Measurements from ENCODE around the gene F2RL3. TPM values are rescaled to one million over a fixed set of nuclear protein-coding genes. Genes with fewer than 3 reads are reported as not detected.

The F2RL3 gene
- total RNA-seq, 5 donors from 2014 or later (not counting 1 experiment from before 2014, with no cell fraction given), result 0.15 to 0.44 (median 0.30) TPM; not detected in 2

- H3K27ac Mint-ChIP-seq, result no peak overlapping the region
- Histone ChIP-seq H3K9me3 (no peaks in the 10 kb centered on the region), H3K4me3 (ENCODE audit: control insufficient read depth in 1 of 2, extremely low read depth in 1 of 2, low read length in 1 of 2) (peak overlapping the region in 1 of 2 donors; percentile 48), H3K27me3 (replicated peaks in 1 of 2; ENCODE audit: control insufficient read depth in 2 of 2, extremely low read depth in 1 of 2, insufficient read depth in 2 of 2, low read length in 1 of 2) (peaks cover 8 to 43% of the 10 kb centered on the region in 2 experiments), H3K27ac (ENCODE audit: low read length) (no peak overlapping the region), H3K36me3 (ENCODE audit: control insufficient read depth in 2 of 2, extremely low read depth in 1 of 2, insufficient read depth in 1 of 2, low read length in 1 of 2) (no peaks in the 10 kb centered on the region), H3K4me1 (ENCODE audit: control insufficient read depth in 1 of 2, extremely low read depth in 1 of 2, insufficient read depth in 2 of 2, low read length in 2 of 2) (peaks cover 2 to 47% of the 10 kb centered on the region in 2 experiments)
- H3K36me3 Mint-ChIP-seq, result no peaks in the 10 kb centered on the region
- ChIA-PET POLR2A (no interaction called here), CTCF (no interaction called here)
- H3K4me3 Mint-ChIP-seq, result peak overlapping the region; percentile 47 to 76 (median 75)
- ATAC-seq (replicated peaks in 1 of 4) (peak; percentile 46 to 66 (median 59)), DNase-seq (peak in 34 of 35 experiments; percentile 9 to 73 (median 44))
- peaks cover 21 to 38% (median 22%) of the 10 kb centered on the region in 3 donors for H3K4me1 Mint-ChIP-seq
- WGBS (ENCODE audit: insufficient coverage), result 7% methylated on average over 39 of the region's 68 CpGs
- H3K27me3 Mint-ChIP-seq, result peaks cover 27 to 30% of the 10 kb centered on the region in 2 donors
- H3K9me3 Mint-ChIP-seq, result no peaks in the 10 kb centered on the region
These were observed 8.4 kb downstream of the F2RL3 start for GRCh38 chr19:16897029-16897855.

GRCh38 chr19:16897856-16898161 is 9.0 kb downstream of the F2RL3 start:
- no peaks in the 10 kb centered on the region for H3K9me3 ChIP-seq
- H3K9me3 Mint-ChIP-seq, result no peaks in the 10 kb centered on the region
- no peak overlapping the region for H3K27ac ChIP-seq (ENCODE audit: low read length)
- ATAC-seq (replicated peaks in 1 of 4) (peak; percentile 34 to 46 (median 36)), DNase-seq (peak in 5 of 35 experiments; percentile 6 to 45 (median 13))
- peak overlapping the region in 1 of 2 donors; percentile 48 for H3K4me3 ChIP-seq (ENCODE audit: control insufficient read depth in 1 of 2, extremely low read depth in 1 of 2, low read length in 1 of 2)
- H3K4me1 ChIP-seq (ENCODE audit: control insufficient read depth in 1 of 2, extremely low read depth in 1 of 2, insufficient read depth in 2 of 2, low read length in 2 of 2), result peaks cover 2 to 47% of the 10 kb centered on the region in 2 experiments
- POLR2A ChIA-PET, result no interaction called here
- H3K27ac Mint-ChIP-seq, result no peak overlapping the region
- H3K4me1 Mint-ChIP-seq, result peaks cover 19 to 36% (median 21%) of the 10 kb centered on the region in 3 donors
- no peaks in the 10 kb centered on the region for H3K36me3 Mint-ChIP-seq
- H3K27me3 Mint-ChIP-seq, result peaks cover 24 to 27% of the 10 kb centered on the region in 2 donors
- peak overlapping the region; percentile 63 to 76 (median 75) for H3K4me3 Mint-ChIP-seq
- CTCF ChIA-PET, result no interaction called here
- peaks cover 8 to 38% of the 10 kb centered on the region in 2 experiments for H3K27me3 ChIP-seq (replicated peaks in 1 of 2; ENCODE audit: control insufficient read depth in 2 of 2, extremely low read depth in 1 of 2, insufficient read depth in 2 of 2, low read length in 1 of 2)
- 8% methylated on average over 27 of the region's 30 CpGs for WGBS (ENCODE audit: insufficient coverage)
- H3K36me3 ChIP-seq (ENCODE audit: control insufficient read depth in 2 of 2, extremely low read depth in 1 of 2, insufficient read depth in 1 of 2, low read length in 1 of 2), result no peaks in the 10 kb centered on the region

GRCh38 chr19:16898361-16899015 is 9.7 kb downstream of the F2RL3 start:
- Mint-ChIP-seq H3K9me3 (no peaks in the 10 kb centered on the region), H3K27ac (peak overlapping the region in 1 of 2 donors; percentile 63), H3K36me3 (no peaks in the 10 kb centered on the region), H3K4me3 (peak overlapping the region; percentile 63 to 76 (median 75)), H3K4me1 (peaks cover 15 to 32% (median 21%) of the 10 kb centered on the region in 3 donors), H3K27me3 (peaks cover 22 to 23% of the 10 kb centered on the region in 2 donors)
- peaks cover 8 to 36% of the 10 kb centered on the region in 2 experiments for H3K27me3 ChIP-seq (replicated peaks in 1 of 2; ENCODE audit: control insufficient read depth in 2 of 2, extremely low read depth in 1 of 2, insufficient read depth in 2 of 2, low read length in 1 of 2)
- no peak overlapping the region for H3K27ac ChIP-seq (ENCODE audit: low read length)
- H3K9me3 ChIP-seq, result no peaks in the 10 kb centered on the region
- no peaks in the 10 kb centered on the region for H3K36me3 ChIP-seq (ENCODE audit: control insufficient read depth in 2 of 2, extremely low read depth in 1 of 2, insufficient read depth in 1 of 2, low read length in 1 of 2)
- 85% methylated on average over 9 of the region's 12 CpGs for WGBS (ENCODE audit: insufficient coverage)
- DNase-seq (no peak), ATAC-seq (replicated peaks in 1 of 4) (no peak)
- no peak overlapping the region for H3K4me3 ChIP-seq (ENCODE audit: control insufficient read depth in 1 of 2, extremely low read depth in 1 of 2, low read length in 1 of 2)
- peaks cover 2 to 41% of the 10 kb centered on the region in 2 experiments for H3K4me1 ChIP-seq (ENCODE audit: control insufficient read depth in 1 of 2, extremely low read depth in 1 of 2, insufficient read depth in 2 of 2, low read length in 2 of 2)
- ChIA-PET CTCF (no interaction called here), POLR2A (no interaction called here)

DNA sequence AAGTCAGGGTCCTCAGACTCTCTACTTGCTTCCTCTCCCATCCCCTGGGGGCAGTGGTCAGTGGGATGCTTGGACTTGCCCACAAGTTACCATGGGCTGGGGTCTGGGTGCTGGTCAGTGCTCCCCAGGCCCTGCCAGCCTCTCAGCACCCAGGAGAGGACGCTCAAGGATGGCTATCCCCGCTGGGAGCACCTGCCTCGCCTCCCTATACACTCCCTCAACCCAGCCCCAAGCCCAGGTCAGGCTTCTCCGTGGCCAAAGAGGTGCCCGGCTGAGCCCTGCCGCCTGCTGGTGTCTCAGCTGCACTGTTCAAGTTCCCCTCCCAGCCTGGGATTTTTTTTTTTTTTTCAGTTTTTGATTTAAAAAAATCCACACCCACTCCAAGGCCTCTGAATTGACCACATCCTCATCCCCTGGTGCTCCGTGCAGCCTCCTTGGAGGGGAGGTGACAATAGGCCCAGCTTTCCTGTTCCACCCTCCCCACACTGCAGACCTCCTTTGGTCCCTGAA is 10.8 kb downstream of the F2RL3 start:
- CTCF ChIA-PET, result no interaction called here
- H3K36me3 Mint-ChIP-seq, result no peaks in the 10 kb centered on the region
- no peak overlapping the region for H3K4me3 ChIP-seq (ENCODE audit: control insufficient read depth in 1 of 2, extremely low read depth in 1 of 2, low read length in 1 of 2)
- ATAC-seq (replicated peaks in 1 of 4) (peak in 1 of 4 experiments; percentile 23), DNase-seq (peak in 2 of 35 experiments; percentile 23 to 33)
- H3K4me3 Mint-ChIP-seq, result peak overlapping the region in 1 of 3 donors; percentile 30
- POLR2A ChIA-PET, result no interaction called here
- H3K27ac ChIP-seq (ENCODE audit: low read length), result no peak overlapping the region
- H3K27me3 ChIP-seq (replicated peaks in 1 of 2; ENCODE audit: control insufficient read depth in 2 of 2, extremely low read depth in 1 of 2, insufficient read depth in 2 of 2, low read length in 1 of 2), result peaks cover 8 to 35% of the 10 kb centered on the region in 2 experiments
- 5% methylated on average over 6 of the region's 7 CpGs for WGBS (ENCODE audit: insufficient coverage)
- no peaks in the 10 kb centered on the region for H3K36me3 ChIP-seq (ENCODE audit: control insufficient read depth in 2 of 2, extremely low read depth in 1 of 2, insufficient read depth in 1 of 2, low read length in 1 of 2)
- no peaks in the 10 kb centered on the region for H3K9me3 ChIP-seq
- peak overlapping the region in 1 of 2 donors; percentile 15 for H3K27ac Mint-ChIP-seq
- no peaks in the 10 kb centered on the region for H3K9me3 Mint-ChIP-seq
- H3K4me1 ChIP-seq (ENCODE audit: control insufficient read depth in 1 of 2, extremely low read depth in 1 of 2, insufficient read depth in 2 of 2, low read length in 2 of 2), result peaks cover 2 to 31% of the 10 kb centered on the region in 2 experiments
- peaks cover 13 to 24% (median 21%) of the 10 kb centered on the region in 3 donors for H3K4me1 Mint-ChIP-seq
- H3K27me3 Mint-ChIP-seq, result peaks cover 20% of the 10 kb centered on the region in 2 donors

DNA sequence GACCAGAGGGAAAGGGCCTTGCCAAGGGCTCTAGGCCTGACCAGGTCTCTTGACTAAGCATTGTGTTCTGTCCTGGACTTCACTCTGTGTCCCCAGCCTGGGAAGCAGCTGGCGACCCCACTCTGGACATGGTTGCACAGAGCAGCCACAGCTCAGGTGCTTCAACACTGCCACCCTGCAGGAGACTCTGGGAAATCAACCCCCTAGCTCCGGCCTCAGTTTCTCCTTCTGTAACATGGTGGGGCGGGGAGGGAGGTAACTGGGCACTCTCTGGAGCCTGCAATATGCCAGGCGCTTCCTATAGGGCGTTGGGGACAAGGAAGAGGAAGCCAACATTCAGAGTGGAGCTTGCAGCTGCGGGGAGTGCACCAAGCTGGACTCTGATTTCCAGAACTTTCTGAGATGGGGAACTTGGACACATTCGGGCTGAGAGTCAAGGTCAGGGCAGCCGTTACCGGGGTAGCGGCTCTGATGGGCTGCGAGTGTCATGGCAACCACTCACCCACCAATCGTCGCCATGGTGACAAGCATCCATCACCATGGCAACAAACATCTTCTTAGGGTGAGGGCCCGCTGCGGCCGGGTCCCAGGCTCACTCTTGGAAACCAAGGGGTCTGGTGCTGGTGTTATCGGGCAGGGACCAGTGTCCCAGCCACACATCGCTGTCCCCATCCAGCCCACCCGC is 12.8 kb downstream of the F2RL3 start:
- WGBS (ENCODE audit: insufficient coverage), result 86% methylated on average over 13 of the region's 19 CpGs

DNA sequence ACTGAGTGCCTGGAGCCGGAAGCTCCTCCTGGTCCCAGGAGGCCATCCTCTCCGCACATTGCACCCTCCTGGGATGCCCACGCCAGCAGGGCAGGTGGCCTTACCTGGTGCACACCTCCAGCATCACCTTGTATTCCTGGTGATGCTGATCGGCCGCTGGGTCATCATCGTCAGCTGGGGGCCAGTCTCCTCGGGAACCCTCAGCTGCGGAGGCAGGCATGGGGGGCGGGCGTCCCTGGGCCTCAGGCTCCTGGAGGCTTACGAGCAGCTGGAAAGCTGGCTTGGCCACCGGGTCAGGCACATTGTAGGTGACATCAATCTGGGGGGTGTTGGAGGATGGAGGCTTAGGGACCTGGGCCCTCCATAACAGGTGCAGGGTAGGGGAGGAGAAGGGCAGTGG is 13.7 kb downstream of the F2RL3 start:
- ATAC-seq (replicated peaks in 1 of 4), result no peak
- peaks cover 10 to 21% (median 17%) of the 10 kb centered on the region in 3 donors for H3K4me1 Mint-ChIP-seq
- ChIA-PET POLR2A (no interaction called here), CTCF (no interaction called here)
- H3K27ac Mint-ChIP-seq, result no peak overlapping the region
- Histone ChIP-seq H3K9me3 (no peaks in the 10 kb centered on the region), H3K4me3 (ENCODE audit: control insufficient read depth in 1 of 2, extremely low read depth in 1 of 2, low read length in 1 of 2) (no peak overlapping the region), H3K27me3 (replicated peaks in 1 of 2; ENCODE audit: control insufficient read depth in 2 of 2, extremely low read depth in 1 of 2, insufficient read depth in 2 of 2, low read length in 1 of 2) (peaks cover 2 to 17% of the 10 kb centered on the region in 2 experiments), H3K4me1 (ENCODE audit: control insufficient read depth in 1 of 2, extremely low read depth in 1 of 2, insufficient read depth in 2 of 2, low read length in 2 of 2) (peaks cover 0 to 16% of the 10 kb centered on the region in 2 experiments), H3K36me3 (ENCODE audit: control insufficient read depth in 2 of 2, extremely low read depth in 1 of 2, insufficient read depth in 1 of 2, low read length in 1 of 2) (no peaks in the 10 kb centered on the region), H3K27ac (ENCODE audit: low read length) (no peak overlapping the region)
- DNase-seq, result no peak
- no peaks in the 10 kb centered on the region for H3K36me3 Mint-ChIP-seq
- H3K27me3 Mint-ChIP-seq, result peaks cover 8 to 9% of the 10 kb centered on the region in 2 donors
- no peaks in the 10 kb centered on the region for H3K9me3 Mint-ChIP-seq
- 95% methylated on average over 10 of the region's 12 CpGs for WGBS (ENCODE audit: insufficient coverage)
- H3K4me3 Mint-ChIP-seq, result no peak overlapping the region

More for the DNA sequence above, 12.8 kb downstream of the F2RL3 start:
- Histone ChIP-seq H3K9me3 (no peaks in the 10 kb centered on the region), H3K27me3 (replicated peaks in 1 of 2; ENCODE audit: control insufficient read depth in 2 of 2, extremely low read depth in 1 of 2, insufficient read depth in 2 of 2, low read length in 1 of 2) (peaks cover 2 to 22% of the 10 kb centered on the region in 2 experiments), H3K4me3 (ENCODE audit: control insufficient read depth in 1 of 2, extremely low read depth in 1 of 2, low read length in 1 of 2) (no peak overlapping the region), H3K4me1 (ENCODE audit: control insufficient read depth in 1 of 2, extremely low read depth in 1 of 2, insufficient read depth in 2 of 2, low read length in 2 of 2) (peaks cover under 1 to 22% of the 10 kb centered on the region in 2 experiments), H3K36me3 (ENCODE audit: control insufficient read depth in 2 of 2, extremely low read depth in 1 of 2, insufficient read depth in 1 of 2, low read length in 1 of 2) (no peaks in the 10 kb centered on the region), H3K27ac (ENCODE audit: low read length) (no peak overlapping the region)
- ATAC-seq (replicated peaks in 1 of 4) (no peak), DNase-seq (no peak)
- Mint-ChIP-seq H3K4me3 (no peak overlapping the region), H3K27me3 (peaks cover 8 to 9% of the 10 kb centered on the region in 2 donors), H3K4me1 (peaks cover 11 to 21% (median 19%) of the 10 kb centered on the region in 3 donors), H3K9me3 (no peaks in the 10 kb centered on the region), H3K27ac (no peak overlapping the region), H3K36me3 (no peaks in the 10 kb centered on the region)
- ChIA-PET POLR2A (no interaction called here), CTCF (no interaction called here)

Data from T-cell (primary cell).